ENCODE measurements around the gene SPACA9.

GRCh38 chr9:132862533-132862932 is 16.2 kb upstream of the SPACA9 start:
- no peak for TF ChIP-seq CTCF (conservative IDR thresholded peaks at IDR 0.05; ENCODE audit: low read depth, low read length)
- no peak for TF ChIP-seq EZH2 (IDR thresholded peaks at IDR 0.05; ENCODE audit: borderline replicate concordance, low read depth, low read length, poor library complexity, severe bottlenecking)

Data from A673 (cell line).